Femur (tissue), 1 donor: ENCODE results near the gene NPM1.
"Not testable (repeated sequence)": the region's sequence is repeated elsewhere in the genome, so short reads cannot be mapped to it uniquely, and the experiment has no call there.

ENCODE experiments used
- DNase-seq: peaks from one replicate; pipeline ENCODE4 v3.0.0-alpha.2; 2017

NPM1 gene

GRCh38 chr5:171387345-171387969, at the start of gene NPM1:
Gene NPM1 (plus strand): TSS chr5:171387849. CDS start chr5:171387949, 100 bp downstream.
- peak; percentile 99 for DNase-seq

GRCh38 chr5:171340042-171340441, 47.6 kb upstream of the NPM1 start:
- no peak for DNase-seq

- DNase-seq, result no peak
Measured at GRCh38 chr5:171340491-171340890, 47.2 kb upstream of the NPM1 start.

GRCh38 chr5:171342362-171343111, 45.1 kb upstream of the NPM1 start:
- peak; percentile 34 for DNase-seq

GRCh38 chr5:171344936-171345608, 42.6 kb upstream of the NPM1 start:
- DNase-seq, result no peak

- no peak for DNase-seq
Measured at GRCh38 chr5:171351536-171352073, 36.0 kb upstream of the NPM1 start.

GRCh38 chr5:171355302-171355724, 32.3 kb upstream of the NPM1 start:
- DNase-seq, result no peak

GRCh38 chr5:171357843-171358242, 29.8 kb upstream of the NPM1 start:
- DNase-seq, result no peak

GRCh38 chr5:171361151-171361550, 26.5 kb upstream of the NPM1 start:
- DNase-seq, result not testable (repeated sequence)

GRCh38 chr5:171363249-171363648, 24.4 kb upstream of the NPM1 start:
- not testable (repeated sequence) for DNase-seq

GRCh38 chr5:171363846-171364245, 23.8 kb upstream of the NPM1 start:
- DNase-seq, result no peak

- no peak for DNase-seq
Measured at GRCh38 chr5:171365351-171365750, 22.3 kb upstream of the NPM1 start.

- no peak for DNase-seq
Measured at GRCh38 chr5:171366645-171367044, 21.0 kb upstream of the NPM1 start.

GRCh38 chr5:171367424-171368370, 20.0 kb upstream of the NPM1 start:
- DNase-seq, result peak; percentile 34

- DNase-seq, result no peak
Measured at GRCh38 chr5:171369056-171369455, 18.6 kb upstream of the NPM1 start.

- no peak for DNase-seq
Measured at GRCh38 chr5:171369898-171370297, 17.8 kb upstream of the NPM1 start.

GRCh38 chr5:171370881-171371280, 16.8 kb upstream of the NPM1 start:
- not testable (repeated sequence) for DNase-seq

- no peak for DNase-seq
Measured at GRCh38 chr5:171371326-171371725, 16.3 kb upstream of the NPM1 start.

GRCh38 chr5:171379961-171380360, 7.7 kb upstream of the NPM1 start:
- DNase-seq, result no peak

- DNase-seq, result not testable (repeated sequence)
Measured at GRCh38 chr5:171384416-171384815, 3.2 kb upstream of the NPM1 start.

- not testable (repeated sequence) for DNase-seq
Measured at GRCh38 chr5:171384999-171385398, 2.6 kb upstream of the NPM1 start.

- no peak for DNase-seq
Measured at GRCh38 chr5:171386006-171386671, 1.5 kb upstream of the NPM1 start.
